ENCODE data around the gene TULP3.
"Not testable (repeated sequence)": the region's sequence is repeated elsewhere in the genome, so short reads cannot be mapped to it uniquely, and the experiment has no call there.

The TULP3 gene, protein sequence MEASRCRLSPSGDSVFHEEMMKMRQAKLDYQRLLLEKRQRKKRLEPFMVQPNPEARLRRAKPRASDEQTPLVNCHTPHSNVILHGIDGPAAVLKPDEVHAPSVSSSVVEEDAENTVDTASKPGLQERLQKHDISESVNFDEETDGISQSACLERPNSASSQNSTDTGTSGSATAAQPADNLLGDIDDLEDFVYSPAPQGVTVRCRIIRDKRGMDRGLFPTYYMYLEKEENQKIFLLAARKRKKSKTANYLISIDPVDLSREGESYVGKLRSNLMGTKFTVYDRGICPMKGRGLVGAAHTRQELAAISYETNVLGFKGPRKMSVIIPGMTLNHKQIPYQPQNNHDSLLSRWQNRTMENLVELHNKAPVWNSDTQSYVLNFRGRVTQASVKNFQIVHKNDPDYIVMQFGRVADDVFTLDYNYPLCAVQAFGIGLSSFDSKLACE

GRCh38 chr12:2890388-2891239 lies at the start of gene TULP3:
TSS of gene TULP3 (plus strand) at chr12:2890891. CDS start at chr12:2890948, 57 bp downstream.
- peak; percentile 98 to 99 for DNase-seq

- DNase-seq: no peak
Measured at GRCh38 chr12:2841056-2841650, 49.5 kb upstream of the TULP3 start.

- DNase-seq: no peak
Measured at GRCh38 chr12:2842948-2843347, 47.7 kb upstream of the TULP3 start.

DNA sequence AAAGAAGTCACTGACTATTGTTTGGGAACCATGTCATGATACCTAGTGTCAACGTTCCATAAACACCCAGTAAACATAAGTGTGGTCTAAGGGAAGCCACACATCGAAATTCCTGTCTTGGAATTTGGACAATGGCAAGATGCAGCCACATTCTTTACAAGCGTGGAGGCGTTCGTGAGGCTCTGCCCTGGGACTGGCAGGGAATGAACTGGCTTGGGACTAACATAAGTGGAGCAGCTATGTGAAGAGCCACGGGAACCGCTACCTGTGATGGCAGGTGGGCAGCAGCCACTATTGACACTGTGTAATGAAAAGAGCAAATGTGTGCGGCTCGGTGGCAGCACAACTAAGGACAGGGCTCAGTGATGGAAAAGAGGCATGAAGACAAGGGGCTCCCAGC lies 45.9 kb upstream of the TULP3 start:
- no peak for DNase-seq

GRCh38 chr12:2845280-2845679 lies 45.4 kb upstream of the TULP3 start:
- no peak for DNase-seq

DNA sequence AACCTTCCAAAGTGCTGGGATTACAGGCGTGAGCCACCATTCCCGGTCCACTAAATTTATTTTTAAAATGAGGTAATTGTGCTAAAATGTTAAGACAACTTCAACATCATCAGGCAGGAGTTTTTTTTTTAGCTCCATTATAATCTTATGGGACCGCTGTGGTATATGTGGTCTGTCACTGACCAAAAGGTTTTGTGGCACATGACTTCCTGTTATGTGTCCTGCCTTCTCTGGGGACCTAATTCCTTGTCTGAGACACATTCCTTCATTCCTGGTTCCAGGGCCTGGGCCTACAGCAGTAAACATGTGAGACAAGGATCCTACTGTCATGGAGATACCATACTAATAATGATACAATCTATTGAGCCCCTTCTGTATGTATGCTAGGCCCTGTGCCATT lies 38.8 kb upstream of the TULP3 start:
- DNase-seq: no peak

DNA sequence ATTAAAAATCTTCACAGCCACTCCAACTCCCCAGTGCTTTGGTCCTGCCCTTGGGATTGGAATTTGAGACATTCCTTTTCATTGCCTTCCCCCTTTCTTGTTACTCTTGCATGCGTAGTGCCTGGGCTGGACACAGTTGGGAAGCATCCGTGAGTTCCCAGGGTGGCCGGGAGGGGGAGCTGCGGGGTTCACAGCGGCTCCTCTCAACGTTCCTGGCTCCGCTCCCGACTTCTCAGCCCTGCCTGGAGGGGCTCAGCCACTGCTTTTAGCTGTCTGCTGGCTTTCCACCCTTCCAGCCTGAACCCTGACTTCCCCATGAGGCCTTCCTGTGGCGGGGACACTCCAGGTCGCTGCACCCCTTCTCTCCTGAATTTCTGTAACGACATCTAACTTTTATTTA lies 37.1 kb upstream of the TULP3 start:
- peak; percentile 42 to 77 for DNase-seq

DNA sequence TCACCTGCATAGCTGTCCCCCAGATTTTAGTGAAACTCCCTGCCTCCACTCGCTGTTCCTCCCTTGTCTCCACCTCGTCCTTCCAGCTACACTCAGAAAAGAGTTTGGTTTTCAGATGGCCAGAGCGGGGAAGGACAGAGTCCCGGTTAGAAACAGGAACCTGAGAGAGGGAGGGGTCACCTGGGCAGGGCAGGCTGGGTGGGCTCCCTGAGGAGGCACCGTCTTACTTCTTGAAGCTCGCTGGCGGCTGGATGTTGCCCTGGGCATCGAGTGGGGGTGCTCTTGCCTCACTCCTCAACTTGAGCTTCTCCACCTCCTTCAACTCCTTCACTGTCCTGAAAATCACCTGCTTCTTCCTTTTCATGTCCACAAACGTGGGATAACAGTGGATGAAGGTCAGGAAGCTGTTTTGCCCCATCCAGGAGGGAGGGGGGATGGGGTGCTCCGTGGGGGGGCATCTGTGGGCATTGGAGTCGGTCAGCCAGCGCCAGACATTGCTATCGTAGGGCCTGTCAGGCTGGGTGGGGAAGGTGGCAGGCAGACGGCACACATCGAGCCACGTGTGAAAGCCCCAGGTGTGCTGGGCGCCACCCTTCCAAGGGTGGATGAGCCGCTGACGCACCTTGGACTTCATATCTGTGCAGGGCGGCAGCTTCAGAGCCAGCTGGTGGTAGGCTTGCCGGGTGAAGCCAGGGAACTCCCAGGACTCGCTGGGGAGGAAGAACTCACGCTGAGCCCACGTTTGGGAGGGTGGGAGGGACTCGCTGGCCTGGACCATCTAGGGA lies 35.8 kb upstream of the TULP3 start:
- DNase-seq: no peak

GRCh38 chr12:2855546-2855945 lies 35.1 kb upstream of the TULP3 start:
- DNase-seq: no peak

- no peak for DNase-seq
Measured at GRCh38 chr12:2856051-2856450, 34.6 kb upstream of the TULP3 start.

- DNase-seq: no peak
Measured at GRCh38 chr12:2857021-2857431, 33.7 kb upstream of the TULP3 start, which contains the start of gene TEX52. TSS of gene TEX52 (minus strand) at chr12:2857039. CDS start at chr12:2857026, 13 bp downstream.

- no peak for DNase-seq
Measured at GRCh38 chr12:2857576-2857975, 33.1 kb upstream of the TULP3 start.

DNA sequence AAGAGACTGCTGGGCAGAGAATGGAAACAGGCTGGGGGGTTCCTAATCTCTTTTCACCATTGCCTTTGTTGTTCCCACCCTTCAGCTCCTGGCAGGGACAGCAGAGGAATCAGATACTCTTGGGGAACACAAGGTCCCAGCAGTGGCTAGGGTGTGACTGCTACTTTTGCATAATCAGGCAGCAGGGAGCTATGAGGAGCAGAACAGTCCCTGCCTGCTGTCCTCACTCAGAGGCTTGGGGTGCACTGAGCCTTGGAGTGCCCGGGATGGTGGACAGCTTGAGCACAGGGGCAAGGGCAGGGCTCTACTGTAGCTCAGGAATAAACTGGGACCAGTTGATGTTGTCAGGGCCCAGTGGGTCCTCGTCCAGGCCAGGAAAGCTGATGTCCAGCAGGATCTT lies 32.4 kb upstream of the TULP3 start:
- DNase-seq: no peak

DNA sequence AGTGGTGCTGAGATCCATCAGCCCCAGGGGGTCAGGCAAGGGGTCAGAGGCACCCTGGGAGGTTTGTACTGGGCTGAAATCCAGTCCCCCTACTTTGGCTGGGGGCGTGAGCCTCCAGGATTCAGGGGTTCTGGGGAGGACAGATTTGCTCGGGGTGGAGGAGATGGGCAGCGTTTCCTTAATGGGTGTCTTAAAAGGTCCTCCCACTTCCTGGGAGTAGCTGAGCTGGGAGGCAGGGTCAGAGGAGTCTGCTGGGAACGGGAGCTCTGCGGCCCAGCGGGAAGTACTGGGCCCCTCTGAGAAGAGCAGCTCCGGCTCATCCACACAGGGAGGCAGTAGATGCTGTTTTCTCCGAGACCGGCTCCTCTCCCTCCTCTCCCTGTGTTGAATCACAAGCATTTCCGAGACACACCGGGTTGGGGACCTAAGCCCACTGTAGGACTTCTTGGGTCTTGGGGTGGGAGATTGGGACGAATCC lies 31.7 kb upstream of the TULP3 start:
- no peak for DNase-seq

DNA sequence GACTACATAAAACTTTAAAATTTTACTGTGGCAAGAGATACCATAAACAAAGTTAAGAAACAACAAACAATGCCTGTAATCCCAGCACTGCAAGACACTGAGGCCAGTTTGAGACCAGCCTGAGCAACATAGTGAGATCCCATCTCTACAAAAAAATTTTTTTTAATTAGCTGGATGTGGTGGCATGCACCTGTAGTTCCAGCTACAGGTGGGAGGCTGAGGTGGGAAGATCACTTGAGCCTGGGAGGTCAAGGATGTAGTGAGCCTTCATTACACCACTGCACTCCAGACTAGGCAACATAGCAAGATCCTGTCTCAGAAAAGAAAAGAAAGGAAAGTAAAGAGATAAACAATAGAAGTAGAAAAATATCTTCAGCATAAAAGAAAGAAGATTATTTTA lies 30.5 kb upstream of the TULP3 start:
- DNase-seq: no peak

DNA sequence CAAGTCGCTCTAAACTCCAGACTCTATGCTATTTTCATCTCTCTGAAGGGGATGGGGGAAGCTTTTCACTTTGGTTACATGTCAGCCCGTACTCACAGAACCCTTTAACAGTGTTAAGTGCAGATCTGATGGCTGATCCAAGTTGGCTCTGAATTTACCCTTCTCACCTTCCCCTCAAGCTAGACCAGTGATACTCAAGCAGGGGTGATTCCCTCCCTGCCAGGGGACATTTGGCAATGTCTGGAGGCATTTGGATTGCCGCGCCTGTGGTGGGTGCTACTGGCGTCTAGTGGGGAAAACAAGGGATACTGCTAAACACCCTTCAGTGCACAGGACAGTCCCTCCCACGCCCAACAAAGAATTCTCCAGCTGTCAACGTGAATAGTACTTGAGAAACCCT lies 27.8 kb upstream of the TULP3 start:
- DNase-seq: no peak

DNA sequence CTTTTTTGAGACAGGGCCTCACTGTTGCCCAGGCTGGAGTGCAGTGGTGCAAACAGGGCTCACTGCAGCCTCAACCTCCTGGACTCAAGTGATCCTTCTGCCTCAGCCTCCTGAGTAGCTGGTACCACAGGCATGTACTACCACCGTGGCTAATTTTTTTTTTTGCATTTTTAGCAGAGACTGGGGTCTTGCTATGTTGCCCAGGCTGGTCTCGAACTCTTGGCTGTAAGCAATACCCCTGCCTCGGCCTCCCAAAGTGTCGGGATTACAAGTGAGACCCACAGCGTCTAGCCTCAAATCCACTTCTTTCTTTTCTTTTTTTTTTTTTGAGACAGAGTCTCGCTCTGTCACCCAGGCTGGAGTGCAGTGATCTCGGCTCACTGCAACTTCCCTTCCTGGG lies 27.3 kb upstream of the TULP3 start:
- not testable (repeated sequence) for DNase-seq

DNA sequence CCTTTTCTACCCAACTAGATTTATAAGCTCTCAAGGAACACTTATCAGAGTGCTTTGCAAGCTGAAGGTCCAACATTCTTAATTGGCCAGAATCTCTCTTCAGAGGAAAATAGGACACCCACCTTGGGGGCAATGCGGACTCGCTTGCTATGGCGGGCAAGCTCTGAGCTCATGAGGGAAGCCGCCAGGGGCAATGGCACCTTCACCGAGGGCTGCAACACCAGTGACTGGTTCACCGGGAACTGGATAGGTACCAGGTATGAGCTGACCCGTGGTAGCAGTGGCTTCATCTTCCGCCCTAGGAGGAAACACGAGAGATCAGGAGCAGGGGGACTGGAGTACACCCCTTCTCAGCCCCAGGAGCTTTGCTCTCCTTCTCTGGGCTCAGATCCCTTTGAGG lies 26.5 kb upstream of the TULP3 start:
- DNase-seq: no peak

DNA sequence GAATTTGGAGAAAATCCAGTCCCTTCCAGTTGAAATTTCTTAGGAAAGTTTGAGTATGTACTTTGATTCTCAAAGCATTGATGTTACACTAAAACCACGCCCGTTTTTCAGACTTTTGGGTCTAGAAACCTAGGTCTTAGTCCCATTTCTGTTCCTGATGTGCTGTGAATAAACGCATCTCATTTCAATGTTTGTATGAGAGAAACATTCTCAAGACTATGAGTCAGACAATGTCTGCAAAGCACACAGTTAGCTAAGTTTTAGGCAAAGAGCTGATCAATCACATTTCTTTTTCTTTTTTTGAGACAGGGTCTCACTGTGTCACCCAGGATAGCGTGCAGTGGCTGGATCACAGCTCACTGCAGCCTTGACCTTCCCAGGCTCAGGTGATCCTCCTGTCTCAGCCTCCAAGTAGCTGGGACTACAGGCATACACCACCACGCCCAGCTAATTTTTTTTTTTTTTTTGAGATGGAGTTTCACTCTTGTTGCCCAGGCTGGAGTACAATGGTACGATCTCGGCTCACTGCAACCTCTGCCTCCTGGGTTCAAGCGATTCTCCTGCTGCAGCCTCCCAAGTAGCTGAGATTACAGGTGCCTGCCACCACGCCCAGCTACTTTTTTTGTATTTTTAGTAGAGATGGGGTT lies 21.6 kb upstream of the TULP3 start:
- not testable (repeated sequence) for DNase-seq

DNA sequence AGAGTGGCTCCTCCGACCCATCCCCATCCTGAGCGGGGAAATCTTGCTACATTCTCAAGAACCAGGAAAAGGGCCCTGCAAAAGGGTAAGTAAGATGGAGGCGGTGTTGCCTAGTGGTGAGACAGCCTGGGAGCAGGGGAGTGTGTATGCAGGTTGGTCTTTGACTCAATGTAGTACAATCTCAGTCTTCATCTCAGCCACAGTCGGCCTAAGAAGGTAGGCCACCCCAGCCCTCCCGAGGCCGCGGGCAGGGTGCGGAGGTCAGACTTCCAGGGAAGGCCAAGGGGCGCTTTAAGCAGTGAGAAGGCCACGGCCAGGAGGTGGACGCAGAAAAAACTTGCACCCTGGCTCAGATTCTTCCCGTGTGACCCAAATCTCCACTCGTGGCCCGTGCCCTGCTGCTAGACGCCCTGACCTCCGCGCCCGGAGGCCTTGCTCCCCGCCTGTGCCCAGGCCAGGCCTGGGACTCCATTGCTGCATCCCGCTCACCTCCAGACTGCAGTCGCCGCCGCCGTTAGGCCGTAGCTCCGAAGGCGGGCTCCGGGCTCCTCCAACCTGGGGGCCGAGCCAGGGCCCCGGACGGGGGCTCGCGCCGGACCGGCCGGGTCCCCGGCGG lies 14.2 kb upstream of the TULP3 start:
- DNase-seq: no peak
